Midbrain (tissue), 1 donor: Measurements from ENCODE around the gene C19orf47.

Source experiments
- DNase-seq: peaks from one replicate; lab custom pipeline; 2025; lab: John Stamatoyannopoulos, UW

The C19orf47 gene

DNA sequence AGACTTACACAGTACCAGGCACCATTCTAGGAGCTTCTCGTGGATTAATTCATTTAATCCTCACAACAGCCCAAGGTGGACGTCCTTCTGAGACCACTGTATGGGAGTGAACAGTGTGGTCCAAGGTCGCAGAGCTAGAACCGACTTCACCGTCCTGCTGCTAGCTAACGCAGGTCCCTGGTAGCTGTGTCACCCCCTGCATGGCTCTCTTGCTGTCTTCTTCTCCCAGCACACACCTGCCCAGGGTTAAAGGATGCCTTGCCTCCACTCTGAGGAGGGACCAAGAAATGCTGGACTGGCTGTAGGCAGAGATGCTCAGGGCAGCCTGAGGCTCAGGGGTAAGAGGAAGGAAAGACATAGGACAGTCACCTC lies 66.0 kb downstream of the C19orf47 start:
- no peak for DNase-seq

DNA sequence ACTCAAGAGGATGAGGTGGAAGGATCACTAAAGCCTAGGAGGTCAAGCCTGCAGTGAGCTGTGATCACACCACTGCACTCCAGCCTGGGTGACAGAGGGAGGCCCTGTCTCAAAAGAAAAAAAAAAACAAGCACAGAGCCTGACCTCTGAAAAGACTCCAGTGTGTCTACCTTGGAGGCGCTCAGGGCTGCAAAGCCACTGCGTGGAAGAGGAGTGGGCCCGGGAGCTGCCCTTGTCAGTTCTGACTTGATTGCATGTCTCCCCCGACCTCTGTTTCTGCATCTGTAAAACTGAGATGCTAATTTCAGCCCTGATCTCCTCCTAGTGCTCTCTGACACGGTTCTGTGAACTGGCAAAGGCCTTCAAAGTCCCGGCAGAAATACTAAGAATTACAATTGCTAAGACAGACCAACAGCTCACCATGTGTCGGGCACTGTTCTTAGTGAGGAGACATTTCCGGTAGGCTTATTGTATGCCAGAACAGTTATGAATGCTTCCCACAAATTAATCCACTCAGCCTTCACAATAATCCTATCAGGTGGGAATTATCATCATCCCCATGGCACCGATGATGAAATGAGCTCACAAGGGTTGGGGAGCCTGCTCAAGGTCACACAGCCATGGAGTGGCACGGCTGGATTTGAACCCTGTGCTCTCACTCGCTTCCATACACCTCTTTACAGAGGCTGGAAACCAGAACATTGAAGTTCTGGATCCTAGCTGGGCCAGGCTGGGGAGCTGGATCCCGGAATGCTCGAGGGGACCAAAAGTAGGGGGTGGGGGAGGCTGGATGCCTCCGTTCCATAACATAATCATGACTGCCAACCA lies 66.6 kb downstream of the C19orf47 start:
- no peak for DNase-seq

DNA sequence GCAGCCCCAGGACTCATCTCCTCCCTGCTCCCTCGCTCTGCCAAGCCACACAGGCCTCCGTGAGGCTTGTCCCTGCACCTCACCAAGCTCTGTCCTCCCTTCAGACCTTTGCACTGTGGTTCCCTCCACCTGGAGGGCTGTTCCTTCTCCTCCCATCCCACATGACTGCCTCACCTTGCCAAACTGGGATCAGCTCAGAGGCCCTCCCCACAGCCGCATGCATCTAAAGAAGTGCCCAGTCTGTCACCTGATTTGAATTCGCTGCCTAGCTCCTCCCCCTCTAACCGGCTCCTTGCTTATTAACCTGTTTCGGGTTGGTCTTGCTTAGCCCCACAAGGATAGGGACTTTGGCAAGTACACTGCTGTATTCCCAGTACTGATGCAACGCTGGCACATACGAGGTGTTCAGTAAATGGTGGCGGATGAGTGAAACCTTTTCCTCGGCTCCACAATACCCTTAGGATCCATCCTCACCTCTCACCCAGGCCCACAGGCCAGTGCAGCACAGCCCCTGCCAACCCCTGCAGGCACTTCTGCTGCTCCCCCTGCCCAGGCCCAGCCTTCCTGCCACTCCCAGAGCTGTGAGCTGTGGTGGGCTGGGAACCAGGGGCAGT lies 67.5 kb downstream of the C19orf47 start:
- no peak for DNase-seq

DNA sequence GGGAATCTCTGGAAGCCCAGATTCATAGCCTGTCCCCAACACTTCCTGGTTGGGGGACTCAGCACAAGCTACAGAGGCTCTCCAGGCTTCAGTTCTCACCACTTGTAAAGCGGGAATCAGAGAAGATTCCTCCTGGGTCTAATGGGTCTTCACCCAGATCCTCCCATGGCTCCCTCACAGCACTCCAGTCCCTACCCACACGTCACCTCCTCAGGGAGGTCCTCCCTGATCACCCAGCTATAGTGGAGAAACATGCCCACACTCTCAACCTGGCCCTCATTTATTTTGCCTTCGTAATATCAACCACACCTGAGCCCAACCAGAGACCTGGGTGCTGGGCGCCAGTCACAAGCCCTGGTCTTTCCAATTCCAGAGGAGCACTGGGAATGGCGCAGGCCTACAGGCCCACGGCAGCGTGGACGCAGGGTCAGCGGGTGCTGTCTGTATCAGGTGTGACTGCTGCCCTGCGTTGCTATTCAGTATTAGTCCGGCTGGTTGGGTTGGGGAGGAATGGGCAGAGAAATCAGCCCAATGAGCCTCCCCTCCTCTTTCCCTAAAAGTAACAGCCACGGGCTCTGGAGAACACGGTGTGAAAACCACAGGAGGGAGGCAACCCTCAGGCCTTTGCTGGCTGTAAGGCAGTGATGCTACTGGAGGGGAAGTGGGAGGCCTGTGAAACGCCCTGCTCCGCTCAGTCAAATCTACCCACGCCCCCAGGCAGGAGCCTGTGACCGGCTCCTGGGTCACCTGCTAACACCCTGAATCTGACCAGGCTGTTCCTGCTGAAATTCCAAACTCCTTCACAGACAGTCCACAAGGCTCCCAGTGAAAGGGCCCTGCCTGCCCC lies 68.2 kb downstream of the C19orf47 start:
- no peak for DNase-seq

DNA sequence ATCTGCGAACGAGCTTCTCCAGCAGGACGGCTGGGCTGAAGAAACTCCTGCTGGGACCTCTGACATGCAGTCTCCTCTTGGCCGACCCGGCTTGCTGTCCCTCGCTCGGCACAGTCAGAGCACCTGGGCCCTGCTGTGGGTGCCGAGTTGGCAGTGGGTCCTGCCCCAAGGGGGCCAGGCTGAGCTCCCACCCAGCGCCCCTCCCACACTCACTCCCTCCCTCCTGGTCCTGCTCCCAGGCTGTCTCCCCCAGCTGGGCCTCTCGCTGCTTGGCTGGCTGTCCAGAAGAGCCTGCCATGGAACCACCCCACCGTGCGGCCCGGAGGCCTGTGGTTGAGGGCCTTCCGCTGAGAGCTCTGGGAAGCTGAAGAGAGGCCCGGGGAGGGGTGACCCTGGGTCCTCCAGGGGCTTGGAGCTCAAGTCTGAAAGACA lies 69.1 kb downstream of the C19orf47 start:
- peak; percentile 42 for DNase-seq

DNA sequence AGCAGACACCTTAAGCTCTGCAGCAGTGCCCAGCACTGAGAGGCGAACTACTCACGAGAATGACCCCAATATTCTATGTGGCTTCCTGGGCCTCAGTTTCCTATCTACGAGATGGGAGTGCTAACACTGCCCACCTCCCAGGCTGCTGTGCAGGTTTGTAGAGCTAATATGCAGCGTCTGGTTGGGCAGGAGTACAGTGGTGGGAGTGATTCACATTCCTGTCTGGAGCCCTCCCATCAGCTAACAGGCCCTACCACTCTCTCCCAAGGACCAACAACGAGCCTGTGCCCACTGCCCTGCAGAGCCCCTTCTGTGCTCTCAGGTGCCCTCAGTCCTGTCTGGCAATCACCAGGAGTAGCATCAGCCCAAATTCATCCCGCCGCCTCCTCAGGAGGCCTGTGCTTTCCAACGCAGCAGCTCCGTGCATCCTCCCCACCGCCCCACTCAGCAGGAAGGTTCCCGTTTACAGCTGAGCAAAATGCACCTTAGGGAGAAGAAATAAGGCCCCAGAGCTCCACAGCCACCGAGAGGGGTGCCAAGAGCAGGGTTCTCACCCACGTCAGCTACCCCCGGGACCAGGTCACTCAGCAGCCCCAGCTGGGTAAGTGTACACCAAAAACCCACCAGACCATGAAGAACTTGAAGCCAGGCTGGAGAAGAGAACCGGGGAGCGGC lies 69.7 kb downstream of the C19orf47 start:
- no peak for DNase-seq

DNA sequence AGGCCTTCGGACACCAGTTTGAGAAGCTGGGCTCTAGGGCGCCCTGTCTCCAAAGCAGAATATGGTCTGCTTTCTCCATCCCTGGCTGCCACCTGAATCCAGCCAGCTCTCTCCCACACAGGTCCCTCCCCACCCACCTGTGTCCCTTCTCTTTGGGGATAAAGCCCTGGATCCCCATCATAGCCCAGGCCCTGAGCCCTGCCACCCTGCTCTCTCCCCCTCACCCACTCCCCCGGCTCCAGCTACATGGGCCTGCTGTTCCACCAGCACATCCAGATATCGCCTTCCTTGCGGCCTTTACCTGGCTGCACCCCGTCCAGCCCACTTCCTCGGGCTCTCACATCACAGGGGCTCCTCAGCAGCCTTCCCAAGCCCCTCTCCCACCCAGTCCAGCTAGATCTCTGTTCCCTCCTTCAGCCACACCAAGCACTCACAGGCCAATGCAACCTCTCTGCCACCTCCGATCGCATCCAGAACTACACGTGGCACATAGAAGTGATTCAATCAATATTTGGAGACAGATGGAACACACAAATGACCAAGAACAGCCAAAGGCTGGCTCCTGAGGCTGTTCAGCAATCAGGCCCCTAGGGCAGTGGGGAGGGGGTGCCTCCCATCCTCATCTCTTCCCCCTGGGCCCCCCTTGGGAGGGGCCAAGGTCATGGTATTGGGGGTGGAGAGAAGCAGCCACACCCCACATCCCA lies 70.7 kb downstream of the C19orf47 start:
- DNase-seq, result no peak

DNA sequence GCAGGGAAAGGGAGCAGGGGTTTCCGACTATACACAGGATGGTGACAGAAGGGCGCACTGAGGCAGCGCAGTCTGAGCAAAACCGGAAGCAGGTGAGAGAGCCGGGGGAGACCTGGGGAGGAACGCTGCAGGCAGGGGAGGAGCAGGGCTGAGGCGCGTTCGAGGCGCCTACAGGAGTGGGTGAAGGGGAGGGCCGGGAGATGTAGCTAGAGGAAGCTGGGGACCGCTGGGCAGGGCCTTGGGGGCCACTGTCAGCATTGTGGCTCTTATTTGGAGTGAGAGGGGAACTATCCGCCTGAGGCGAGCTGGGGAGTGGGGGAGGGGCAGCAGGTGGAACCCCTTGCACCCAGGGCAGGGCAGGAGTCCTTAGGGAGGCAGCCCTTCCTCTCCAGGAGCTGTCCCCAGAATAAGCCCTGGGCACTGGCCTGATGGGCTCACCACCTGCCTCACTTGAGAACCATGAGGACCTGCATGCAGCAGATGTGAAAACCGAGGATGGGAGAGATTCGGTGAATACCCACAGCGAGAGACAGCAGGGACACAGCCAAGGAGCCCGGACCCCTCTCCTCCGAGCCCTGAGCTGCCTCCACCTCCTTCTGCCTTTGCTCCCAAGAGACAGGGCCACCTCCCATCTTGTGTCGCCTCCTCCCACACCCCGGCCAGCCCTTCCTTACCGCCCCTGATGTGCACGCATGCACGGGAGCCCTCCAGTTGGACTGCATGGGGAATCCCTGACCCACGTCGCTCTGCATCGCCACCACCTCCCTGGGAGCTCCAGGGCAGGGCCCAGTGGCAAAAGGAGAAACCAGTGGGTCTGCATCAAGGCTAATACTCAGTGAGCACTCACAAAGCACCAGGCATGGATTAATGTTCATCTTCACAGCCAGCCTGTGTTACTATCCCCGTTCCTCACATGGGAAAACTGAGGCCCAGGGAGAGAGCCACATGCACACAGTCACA lies 73.3 kb downstream of the C19orf47 start:
- DNase-seq, result no peak

DNA sequence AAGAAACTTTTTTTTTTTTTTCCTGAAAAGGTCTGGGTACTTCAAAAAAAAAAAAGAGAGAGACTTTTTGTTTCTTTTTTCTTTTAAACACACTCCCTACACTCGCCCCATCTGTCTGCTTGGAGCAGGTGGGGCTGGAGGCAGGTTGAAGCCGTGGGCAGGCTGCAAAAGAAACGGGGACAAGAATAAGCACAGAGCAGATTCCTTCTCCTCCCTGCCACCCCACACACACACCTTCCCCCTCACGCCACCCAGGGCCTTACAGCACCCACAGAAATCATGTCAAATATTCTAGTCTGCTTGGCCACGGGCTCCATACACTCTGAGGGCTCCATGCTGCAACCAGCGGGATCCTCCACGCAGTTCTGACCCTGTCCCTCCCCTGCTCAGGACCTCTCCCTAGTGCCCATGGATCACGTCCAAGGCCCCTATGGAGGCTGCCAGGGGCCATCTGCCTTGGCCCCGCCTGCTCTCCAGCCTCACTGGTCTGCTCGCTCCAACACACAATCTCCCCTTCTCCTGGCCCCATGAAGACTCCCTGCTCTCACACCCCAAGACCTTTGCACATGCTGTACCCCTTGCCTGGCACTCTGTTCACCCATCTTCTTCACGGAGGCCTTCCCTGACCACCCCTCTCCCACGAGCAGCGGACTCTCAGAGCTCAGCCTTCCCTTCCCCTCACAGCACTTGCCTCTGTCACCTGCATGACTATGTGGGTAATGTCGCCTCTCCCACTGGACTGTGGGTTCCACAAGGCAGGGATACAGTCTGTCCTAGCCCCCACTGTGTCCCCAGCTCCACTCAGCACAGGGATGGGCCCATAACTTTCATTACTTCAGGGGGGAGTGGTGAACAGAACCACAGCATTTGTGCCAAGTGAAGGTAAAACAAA lies 74.5 kb downstream of the C19orf47 start:
- DNase-seq, result no peak

DNA sequence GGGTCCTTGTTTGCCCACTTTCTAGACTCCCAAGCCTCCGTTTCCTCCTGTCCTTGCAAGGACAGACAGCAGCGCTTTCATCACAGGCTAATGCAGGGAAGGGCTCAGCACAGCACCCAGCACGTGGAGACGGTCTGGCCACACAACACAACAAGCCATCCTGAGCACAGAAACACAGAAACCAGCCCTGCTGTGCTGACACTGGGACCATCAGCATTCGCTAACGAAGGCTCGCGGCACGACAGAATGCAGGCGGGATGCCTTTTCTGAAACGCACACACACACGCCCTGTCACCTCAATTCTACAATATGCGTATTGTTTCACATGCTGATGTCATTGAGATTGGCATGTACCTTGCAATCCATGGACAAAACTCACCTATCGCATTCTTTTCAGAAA lies 75.9 kb downstream of the C19orf47 start:
- DNase-seq, result no peak

DNA sequence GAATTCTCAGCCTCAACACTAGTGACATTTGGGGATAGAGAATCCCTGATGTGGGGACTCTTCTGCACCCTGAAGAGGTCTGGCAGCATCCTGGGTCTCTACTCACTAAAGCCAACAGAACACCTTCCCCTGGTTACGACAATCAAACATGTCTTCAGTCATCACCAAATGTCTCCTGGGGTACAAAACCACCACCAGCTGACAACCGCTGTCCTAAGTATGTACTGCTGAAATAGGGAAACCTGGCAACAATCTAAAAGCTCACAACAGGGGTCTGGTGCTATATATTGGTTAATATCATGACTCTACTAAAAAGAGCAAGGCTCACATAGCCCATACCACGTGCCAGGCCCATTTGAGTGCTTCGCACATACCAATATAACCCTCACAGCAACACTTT lies 76.5 kb downstream of the C19orf47 start:
- no peak for DNase-seq

DNA sequence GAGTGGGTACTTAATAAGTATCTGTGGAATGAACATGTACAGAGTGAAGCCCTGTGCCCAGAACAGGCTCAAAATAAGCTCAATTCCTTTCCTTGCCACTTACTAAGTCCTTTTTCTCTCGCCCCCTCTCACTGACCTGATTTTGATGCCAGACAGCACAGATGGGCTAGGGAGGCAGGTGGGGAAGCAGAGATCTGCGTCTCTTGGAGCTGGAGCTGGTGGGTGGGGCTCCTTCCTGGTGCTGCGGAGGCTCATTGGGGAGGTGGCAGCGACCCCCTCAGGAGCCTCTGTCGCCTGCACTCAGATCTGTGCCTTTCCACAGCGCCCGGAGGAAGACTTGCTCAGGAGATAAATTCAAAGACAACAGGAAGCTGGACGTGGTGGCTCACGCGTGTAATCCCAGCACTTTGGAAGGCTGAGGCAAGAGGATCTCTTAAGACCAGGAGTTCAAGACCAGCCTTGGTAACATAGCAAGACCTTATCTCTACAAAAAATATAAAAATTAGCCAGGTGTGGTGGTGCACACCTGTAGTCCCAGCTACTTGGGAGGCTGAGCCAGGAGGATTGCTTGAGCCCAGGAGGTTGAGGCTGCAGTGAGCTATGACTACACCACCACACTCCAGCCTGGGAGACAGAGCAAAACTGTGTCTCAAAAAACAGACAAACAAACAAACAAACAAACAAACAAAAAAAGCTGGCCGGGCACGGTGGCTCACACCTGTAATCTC lies 77.7 kb downstream of the C19orf47 start:
- no peak for DNase-seq
